HepG2 (cell line): ENCODE results near the gene SLC13A2. TPM values are rescaled to one million over a fixed set of nuclear protein-coding genes. Genes with fewer than 3 reads are reported as not detected.
A peak's percentile ranks its signal among the peaks of the same experiment; 100 is the strongest.

Experiments
- AKAP8 ChIP-seq: sonication (generic); formaldehyde crosslinking; IDR thresholded peaks from 2 replicates; pipeline ENCODE4 v1.5.1; 2020; ENCODE audit warnings: mild to moderate bottlenecking, missing genetic modification reagents
- ATM ChIP-seq: fragments of 450-650 bp; IDR thresholded peaks from 2 replicates; pipeline ENCODE4 v1.7.1; 2017; ENCODE audit warnings: mild to moderate bottlenecking, borderline replicate concordance
- BRCA1 ChIP-seq: sonication (generic); formaldehyde crosslinking; IDR thresholded peaks from 2 replicates; pipeline ENCODE4 v1.4.0; 2020; ENCODE audit warnings: missing genetic modification reagents
- GFI1 ChIP-seq: sonication (generic); formaldehyde crosslinking; IDR thresholded peaks from 2 replicates; pipeline ENCODE4 v1.5.0; 2020; ENCODE audit warnings: missing genetic modification reagents, mild to moderate bottlenecking, borderline replicate concordance
- HMG20B ChIP-seq: conservative IDR thresholded peaks from 2 replicates; pipeline ENCODE4 v1.6.1; 2016; ENCODE audit warnings: missing genetic modification reagents, missing compliant biosample characterization
- HOXA9 ChIP-seq: sonication (generic); formaldehyde crosslinking; IDR thresholded peaks from 2 replicates; pipeline ENCODE4 v1.8.1; 2022; ENCODE audit warnings: missing genetic modification reagents, mild to moderate bottlenecking, moderate library complexity, borderline replicate concordance
- NR2F2 ChIP-seq: IDR thresholded peaks from 2 replicates; pipeline ENCODE4 v1.6.1; 2012; ENCODE audit warnings: low read depth, inconsistent platforms, borderline replicate concordance
- PHF21A ChIP-seq: sonication (generic); formaldehyde crosslinking; IDR thresholded peaks from 2 replicates; pipeline ENCODE4 v1.5.0; 2020; ENCODE audit warnings: mild to moderate bottlenecking, missing genetic modification reagents
- PITX1 ChIP-seq: sonication (generic); formaldehyde crosslinking; IDR thresholded peaks from 2 replicates; pipeline ENCODE4 v1.5.1; 2020; ENCODE audit warnings: mild to moderate bottlenecking, missing genetic modification reagents
- REXO4 ChIP-seq: sonication (generic); formaldehyde crosslinking; IDR thresholded peaks from 2 replicates; pipeline ENCODE4 v1.8.0; 2022; ENCODE audit warnings: missing genetic modification reagents, mild to moderate bottlenecking, borderline replicate concordance
- THRA ChIP-seq: sonication (generic); formaldehyde crosslinking; IDR thresholded peaks from 2 replicates; pipeline ENCODE4 v1.4.0; 2020; ENCODE audit warnings: missing genetic modification reagents, borderline replicate concordance
- ZNF577 ChIP-seq: sonication (generic); formaldehyde crosslinking; IDR thresholded peaks from 2 replicates; pipeline ENCODE4 v1.4.0; 2020; ENCODE audit warnings: mild to moderate bottlenecking, low read depth, missing genetic modification reagents, borderline replicate concordance
- polyA plus RNA-seq, 8 experiments: library from polyadenylated mRNA; depleted of rRNA in 3 of 8; stranded (reverse) in 7 of 8; unstranded in 1 of 8; fragments of >200 nt; fragmentation: Illumina TruSeq in 4 of 8; extraction: Trizol in 4 of 8; gene quantifications; 2 replicates each; pipeline versions ENCODE4 v1.2.1 to v1.2.3, GENCODE V29; 2011 to 2016; ENCODE audit warnings: low read depth in 4 of 8, missing spikeins in 1 of 8, mixed read lengths in 1 of 8; ENCODE audit not compliant: insufficient read depth in 1 of 8
- total RNA-seq, 5 experiments: library from RNA; depleted of rRNA; stranded (reverse); fragments of >200 nt; fragmentation: Illumina TruSeq; extraction: Trizol; gene quantifications; 2 replicates each; pipeline ENCODE4 v1.2.3, GENCODE V29; 2016; ENCODE audit warnings: low read depth in 1 of 5
- TF ChIP-seq, protein P1 (sequence below): sonication (generic); formaldehyde crosslinking; IDR thresholded peaks from 2 replicates; pipeline ENCODE4 v1.4.0; 2020; ENCODE audit warnings: mild to moderate bottlenecking, missing genetic modification reagents
- TF ChIP-seq, protein P2 (sequence below): sonication (generic); formaldehyde crosslinking; IDR thresholded peaks from 2 replicates; pipeline ENCODE4 v1.4.0; 2020; ENCODE audit warnings: missing genetic modification reagents, borderline replicate concordance
- TF ChIP-seq, protein P3 (sequence below): sonication (generic); formaldehyde crosslinking; IDR thresholded peaks from 2 replicates; pipeline ENCODE4 v1.4.0; 2020; ENCODE audit warnings: missing genetic modification reagents, borderline replicate concordance
- TF ChIP-seq, protein P4 (sequence below): IDR thresholded peaks from 2 replicates; pipeline ENCODE4 v1.6.1; 2016; ENCODE audit warnings: low read depth, borderline replicate concordance

The SLC13A2 gene
- total and polyA plus RNA-seq, 2 of the 13 experiments (the other 11 are each of a cell fraction or from before 2014, with no cell fraction given): 0.07 TPM; not detected in 1

DNA sequence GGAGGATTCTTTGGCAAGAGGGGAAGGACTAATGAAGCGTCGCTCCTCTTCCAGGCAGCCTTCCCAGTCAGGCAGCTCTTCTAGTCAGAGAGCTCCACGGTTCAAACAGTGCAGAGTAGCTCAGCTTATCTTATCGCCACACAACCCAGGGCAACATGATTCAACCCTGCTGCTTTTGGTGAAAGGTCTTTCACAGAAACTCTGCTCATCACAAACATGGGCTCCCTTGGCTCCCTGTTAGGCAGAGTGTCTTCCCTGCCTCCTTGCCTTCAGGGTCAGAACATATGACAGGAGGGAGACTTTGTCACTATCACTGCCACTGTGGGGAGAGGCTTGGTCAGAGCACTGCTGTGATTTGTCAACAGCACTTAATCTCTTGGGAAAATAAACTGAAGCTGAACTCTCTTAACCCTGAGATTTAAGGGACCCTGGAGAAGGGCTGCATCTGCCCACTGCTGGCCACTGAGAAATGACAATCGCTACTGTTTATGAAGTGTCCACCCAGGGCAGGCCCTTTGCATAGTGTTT, 6.9 kb upstream of the SLC13A2 start (continued):
- TF ChIP-seq, protein P1, sequence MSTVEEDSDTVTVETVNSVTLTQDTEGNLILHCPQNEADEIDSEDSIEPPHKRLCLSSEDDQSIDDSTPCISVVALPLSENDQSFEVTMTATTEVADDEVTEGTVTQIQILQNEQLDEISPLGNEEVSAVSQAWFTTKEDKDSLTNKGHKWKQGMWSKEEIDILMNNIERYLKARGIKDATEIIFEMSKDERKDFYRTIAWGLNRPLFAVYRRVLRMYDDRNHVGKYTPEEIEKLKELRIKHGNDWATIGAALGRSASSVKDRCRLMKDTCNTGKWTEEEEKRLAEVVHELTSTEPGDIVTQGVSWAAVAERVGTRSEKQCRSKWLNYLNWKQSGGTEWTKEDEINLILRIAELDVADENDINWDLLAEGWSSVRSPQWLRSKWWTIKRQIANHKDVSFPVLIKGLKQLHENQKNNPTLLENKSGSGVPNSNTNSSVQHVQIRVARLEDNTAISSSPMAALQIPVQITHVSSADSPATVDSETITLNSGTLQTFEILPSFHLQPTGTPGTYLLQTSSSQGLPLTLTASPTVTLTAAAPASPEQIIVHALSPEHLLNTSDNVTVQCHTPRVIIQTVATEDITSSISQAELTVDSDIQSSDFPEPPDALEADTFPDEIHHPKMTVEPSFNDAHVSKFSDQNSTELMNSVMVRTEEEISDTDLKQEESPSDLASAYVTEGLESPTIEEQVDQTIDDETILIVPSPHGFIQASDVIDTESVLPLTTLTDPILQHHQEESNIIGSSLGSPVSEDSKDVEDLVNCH (CRISPR knock-in tag): no peak
- TF ChIP-seq ZNF577 (CRISPR knock-in tag): no peak
- no peak for TF ChIP-seq HOXA9 (CRISPR knock-in tag)
- TF ChIP-seq, protein P2, sequence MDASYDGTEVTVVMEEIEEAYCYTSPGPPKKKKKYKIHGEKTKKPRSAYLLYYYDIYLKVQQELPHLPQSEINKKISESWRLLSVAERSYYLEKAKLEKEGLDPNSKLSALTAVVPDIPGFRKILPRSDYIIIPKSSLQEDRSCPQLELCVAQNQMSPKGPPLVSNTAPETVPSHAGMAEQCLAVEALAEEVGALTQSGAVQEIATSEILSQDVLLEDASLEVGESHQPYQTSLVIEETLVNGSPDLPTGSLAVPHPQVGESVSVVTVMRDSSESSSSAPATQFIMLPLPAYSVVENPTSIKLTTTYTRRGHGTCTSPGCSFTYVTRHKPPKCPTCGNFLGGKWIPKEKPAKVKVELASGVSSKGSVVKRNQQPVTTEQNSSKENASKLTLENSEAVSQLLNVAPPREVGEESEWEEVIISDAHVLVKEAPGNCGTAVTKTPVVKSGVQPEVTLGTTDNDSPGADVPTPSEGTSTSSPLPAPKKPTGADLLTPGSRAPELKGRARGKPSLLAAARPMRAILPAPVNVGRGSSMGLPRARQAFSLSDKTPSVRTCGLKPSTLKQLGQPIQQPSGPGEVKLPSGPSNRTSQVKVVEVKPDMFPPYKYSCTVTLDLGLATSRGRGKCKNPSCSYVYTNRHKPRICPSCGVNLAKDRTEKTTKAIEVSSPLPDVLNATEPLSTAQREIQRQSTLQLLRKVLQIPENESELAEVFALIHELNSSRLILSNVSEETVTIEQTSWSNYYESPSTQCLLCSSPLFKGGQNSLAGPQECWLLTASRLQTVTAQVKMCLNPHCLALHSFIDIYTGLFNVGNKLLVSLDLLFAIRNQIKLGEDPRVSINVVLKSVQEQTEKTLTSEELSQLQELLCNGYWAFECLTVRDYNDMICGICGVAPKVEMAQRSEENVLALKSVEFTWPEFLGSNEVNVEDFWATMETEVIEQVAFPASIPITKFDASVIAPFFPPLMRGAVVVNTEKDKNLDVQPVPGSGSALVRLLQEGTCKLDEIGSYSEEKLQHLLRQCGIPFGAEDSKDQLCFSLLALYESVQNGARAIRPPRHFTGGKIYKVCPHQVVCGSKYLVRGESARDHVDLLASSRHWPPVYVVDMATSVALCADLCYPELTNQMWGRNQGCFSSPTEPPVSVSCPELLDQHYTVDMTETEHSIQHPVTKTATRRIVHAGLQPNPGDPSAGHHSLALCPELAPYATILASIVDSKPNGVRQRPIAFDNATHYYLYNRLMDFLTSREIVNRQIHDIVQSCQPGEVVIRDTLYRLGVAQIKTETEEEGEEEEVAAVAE (CRISPR knock-in tag): no peak
- TF ChIP-seq NR2F2: no peak
- peak; percentile 90 for TF ChIP-seq HMG20B (CRISPR knock-in tag)
- TF ChIP-seq PITX1 (CRISPR knock-in tag): peak; percentile 86
- TF ChIP-seq AKAP8: no peak
- no peak for TF ChIP-seq BRCA1 (CRISPR knock-in tag)
- no peak for TF ChIP-seq ATM
- TF ChIP-seq, protein P3, sequence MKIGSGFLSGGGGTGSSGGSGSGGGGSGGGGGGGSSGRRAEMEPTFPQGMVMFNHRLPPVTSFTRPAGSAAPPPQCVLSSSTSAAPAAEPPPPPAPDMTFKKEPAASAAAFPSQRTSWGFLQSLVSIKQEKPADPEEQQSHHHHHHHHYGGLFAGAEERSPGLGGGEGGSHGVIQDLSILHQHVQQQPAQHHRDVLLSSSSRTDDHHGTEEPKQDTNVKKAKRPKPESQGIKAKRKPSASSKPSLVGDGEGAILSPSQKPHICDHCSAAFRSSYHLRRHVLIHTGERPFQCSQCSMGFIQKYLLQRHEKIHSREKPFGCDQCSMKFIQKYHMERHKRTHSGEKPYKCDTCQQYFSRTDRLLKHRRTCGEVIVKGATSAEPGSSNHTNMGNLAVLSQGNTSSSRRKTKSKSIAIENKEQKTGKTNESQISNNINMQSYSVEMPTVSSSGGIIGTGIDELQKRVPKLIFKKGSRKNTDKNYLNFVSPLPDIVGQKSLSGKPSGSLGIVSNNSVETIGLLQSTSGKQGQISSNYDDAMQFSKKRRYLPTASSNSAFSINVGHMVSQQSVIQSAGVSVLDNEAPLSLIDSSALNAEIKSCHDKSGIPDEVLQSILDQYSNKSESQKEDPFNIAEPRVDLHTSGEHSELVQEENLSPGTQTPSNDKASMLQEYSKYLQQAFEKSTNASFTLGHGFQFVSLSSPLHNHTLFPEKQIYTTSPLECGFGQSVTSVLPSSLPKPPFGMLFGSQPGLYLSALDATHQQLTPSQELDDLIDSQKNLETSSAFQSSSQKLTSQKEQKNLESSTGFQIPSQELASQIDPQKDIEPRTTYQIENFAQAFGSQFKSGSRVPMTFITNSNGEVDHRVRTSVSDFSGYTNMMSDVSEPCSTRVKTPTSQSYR (CRISPR knock-in tag): no peak
- TF ChIP-seq REXO4: no peak
- peak; percentile 99 for TF ChIP-seq GFI1 (CRISPR knock-in tag)
- TF ChIP-seq PHF21A (CRISPR knock-in tag): 0 out of 2 replicates have a peak, but pooled peaks have one; percentile 41
- no peak for TF ChIP-seq THRA
- TF ChIP-seq, protein P4, sequence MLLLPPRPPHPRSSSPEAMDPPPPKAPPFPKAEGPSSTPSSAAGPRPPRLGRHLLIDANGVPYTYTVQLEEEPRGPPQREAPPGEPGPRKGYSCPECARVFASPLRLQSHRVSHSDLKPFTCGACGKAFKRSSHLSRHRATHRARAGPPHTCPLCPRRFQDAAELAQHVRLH (CRISPR knock-in tag): no peak
